Esophagus squamous epithelium (tissue), 4 donors: ENCODE data around the gene TNIP3.

ENCODE experiments used
- POLR2A ChIP-seq, 4 donors: fragments of 450-650 bp; IDR thresholded peaks; one replicate each; pipeline ENCODE4 v1.6.1; 2017; ENCODE audit warnings: antibody characterized with exemption in 4 of 4, mild to moderate bottlenecking in 4 of 4, moderate library complexity in 3 of 4
- TF ChIP-seq, protein P1 (sequence below), 6 experiments: fragments of 450-650 bp in 4 of 6; fragments of 200-600 bp in 2 of 6; sonication (generic) in 2 of 6; IDR thresholded peaks; one replicate each; pipeline ENCODE4 v1.5.1; 2016 to 2019; ENCODE audit warnings: antibody characterized with exemption in 6 of 6, mild to moderate bottlenecking in 4 of 6, moderate library complexity in 4 of 6

DNA sequence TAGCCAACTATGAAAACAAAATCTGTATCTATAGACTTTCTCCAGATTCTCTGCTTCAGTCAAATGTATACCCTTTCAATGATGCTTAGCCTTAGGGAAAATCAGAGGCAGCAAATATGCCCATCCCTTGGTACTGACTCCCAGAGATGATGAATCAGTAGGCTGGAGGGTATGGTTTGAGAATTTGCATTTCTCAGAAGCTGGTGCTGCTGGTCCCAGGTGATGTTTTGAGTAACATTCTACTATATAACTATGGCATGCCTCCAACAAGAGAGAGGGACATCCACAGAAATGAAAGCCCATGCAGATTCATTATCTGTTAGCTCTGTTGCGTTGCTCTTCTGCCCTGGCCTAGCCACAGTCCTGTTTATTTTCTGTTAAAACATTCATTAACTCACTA lies 13.6 kb downstream of the TNIP3 start:
- no peak for TF ChIP-seq POLR2A (IDR thresholded peaks at IDR 0.05)
- TF ChIP-seq, protein P1, sequence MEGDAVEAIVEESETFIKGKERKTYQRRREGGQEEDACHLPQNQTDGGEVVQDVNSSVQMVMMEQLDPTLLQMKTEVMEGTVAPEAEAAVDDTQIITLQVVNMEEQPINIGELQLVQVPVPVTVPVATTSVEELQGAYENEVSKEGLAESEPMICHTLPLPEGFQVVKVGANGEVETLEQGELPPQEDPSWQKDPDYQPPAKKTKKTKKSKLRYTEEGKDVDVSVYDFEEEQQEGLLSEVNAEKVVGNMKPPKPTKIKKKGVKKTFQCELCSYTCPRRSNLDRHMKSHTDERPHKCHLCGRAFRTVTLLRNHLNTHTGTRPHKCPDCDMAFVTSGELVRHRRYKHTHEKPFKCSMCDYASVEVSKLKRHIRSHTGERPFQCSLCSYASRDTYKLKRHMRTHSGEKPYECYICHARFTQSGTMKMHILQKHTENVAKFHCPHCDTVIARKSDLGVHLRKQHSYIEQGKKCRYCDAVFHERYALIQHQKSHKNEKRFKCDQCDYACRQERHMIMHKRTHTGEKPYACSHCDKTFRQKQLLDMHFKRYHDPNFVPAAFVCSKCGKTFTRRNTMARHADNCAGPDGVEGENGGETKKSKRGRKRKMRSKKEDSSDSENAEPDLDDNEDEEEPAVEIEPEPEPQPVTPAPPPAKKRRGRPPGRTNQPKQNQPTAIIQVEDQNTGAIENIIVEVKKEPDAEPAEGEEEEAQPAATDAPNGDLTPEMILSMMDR (IDR thresholded peaks at IDR 0.05), result no peak
